ENCODE measurements around the gene CCR4.

GRCh38 chr3:32909999-32910398 lies 41.4 kb upstream of the CCR4 start:
- TF ChIP-seq EZH2 (IDR thresholded peaks at IDR 0.05; ENCODE audit: low read length) (no peak), CTCF (optimal IDR thresholded peaks at IDR 0.05 in 1 of 3, IDR thresholded peaks at IDR 0.05 in 1 of 3, conservative IDR thresholded peaks at IDR 0.05 in 1 of 3; ENCODE audit: extremely low read depth in 1 of 3, insufficient read depth in 2 of 3, low read length in 3 of 3) (no peak)

Measured in keratinocyte (primary cell).